HCT116 (cell line): Measurements from ENCODE around the gene SLC6A8. TPM values are rescaled to one million over a fixed set of nuclear protein-coding genes. Genes with fewer than 3 reads are reported as not detected.

Source experiments
- ATAC-seq: fragments of 200-7000 bp; cut with Tn5 transposase; 2 replicates; pipeline ENCODE4 v1.9.1; 2020; ENCODE audit warnings: mild to moderate bottlenecking, moderate library complexity
- BruUV-seq: library from RNA; stranded (reverse); fragments of 400-500 nt; replicated peaks from 2 replicates; lab custom pipeline; 2021; lab: Mats Ljungman, UMichigan
- CTCF ChIA-PET: fragments of 300-600 bp; sonication (Branson Sonifier 250); formaldehyde crosslinking; loops from one replicate; lab custom pipeline; 2021; ENCODE audit warnings: antibody characterized with exemption; lab: Charles Lee
- POLR2A ChIA-PET: fragments of 300-600, 350-600 bp; sonication (Branson Sonifier 250); formaldehyde crosslinking; loops from one replicate; lab custom pipeline; 2021; ENCODE audit warnings: antibody characterized with exemption; lab: Charles Lee
- RAD21 ChIA-PET, 2 experiments: fragments of 300-600 bp; sonication (Branson Sonifier 250); formaldehyde crosslinking; loops; one replicate each; lab custom pipeline; 2023; ENCODE audit warnings: low total read pairs in 2 of 2; ENCODE audit not compliant: uncharacterized antibody in 2 of 2, unreplicated experiment in 2 of 2, low non-redundant PET in 1 of 2; lab: Charles Lee
- DNase-seq: peaks from one replicate; pipeline ENCODE4 v3.0.0-alpha.2; 2010; ENCODE audit warnings: low read depth, low spot score
- H2AFZ ChIP-seq: fragments of 200-600 bp; shearing (Covaris generic), sonication (generic); 2 replicates; pipeline ENCODE4 v1.6.1; 2017; ENCODE audit warnings: low read depth, mixed run types, mixed read lengths, antibody characterized with exemption, low read length; ENCODE audit not compliant: poor library complexity, severe bottlenecking
- H3K27ac ChIP-seq: 2 replicates; pipeline ENCODE4 v1.5.1; 2012; ENCODE audit warnings: low read depth, low read length
- H3K27me3 ChIP-seq: fragments of 200-600 bp; sonication (generic); 2 replicates; pipeline ENCODE4 v1.6.1; 2016; ENCODE audit warnings: mixed run types, low read length, mixed read lengths; ENCODE audit not compliant: insufficient read depth
- H3K36me3 ChIP-seq, 2 experiments: fragments of 200-500 bp in 1 of 2; fragments of 200-600 bp in 1 of 2; sonication (Bioruptor generic) in 1 of 2; sonication (generic) in 1 of 2; 2 replicates each; pipeline versions ENCODE4 v1.5.1 to v1.6.1; 2014 to 2016; ENCODE audit warnings: low read length in 2 of 2, inconsistent platforms in 1 of 2, mixed read lengths in 1 of 2, mixed run types in 1 of 2; ENCODE audit not compliant: insufficient read depth in 2 of 2, control insufficient read depth in 1 of 2
- H3K4me1 ChIP-seq, 2 experiments: fragments of 200-600 bp in 1 of 2; sonication (generic) in 1 of 2; 2 replicates each; pipeline versions ENCODE4 v1.5.1 to v1.6.1; 2012 to 2017; ENCODE audit warnings: low read length in 2 of 2, inconsistent platforms in 1 of 2, mild to moderate bottlenecking in 1 of 2, mixed read lengths in 1 of 2, mixed run types in 1 of 2, moderate library complexity in 1 of 2; ENCODE audit not compliant: insufficient read depth in 2 of 2, control insufficient read depth in 1 of 2
- H3K4me2 ChIP-seq: fragments of 200-600 bp; sonication (generic); 2 replicates; pipeline ENCODE4 v1.6.1; 2017; ENCODE audit warnings: mixed run types, low read length, mixed read lengths
- H3K4me3 ChIP-seq, 2 experiments: fragments of 200-600 bp in 1 of 2; sonication (generic) in 1 of 2; replicated peaks in 1 of 2; 2 replicates each; pipeline ENCODE4 v1.5.1; 2011 to 2016; ENCODE audit warnings: low read length in 2 of 2, control low read depth in 1 of 2, low read depth in 1 of 2, mild to moderate bottlenecking in 1 of 2, mixed read lengths in 1 of 2, mixed run types in 1 of 2
- H3K79me2 ChIP-seq: fragments of 200-600 bp; sonication (generic); 2 replicates; pipeline ENCODE4 v1.6.1; 2017; ENCODE audit warnings: mild to moderate bottlenecking, mixed run types, low read length, moderate library complexity, mixed read lengths; ENCODE audit not compliant: insufficient read depth
- H3K9ac ChIP-seq: fragments of 200-600 bp; sonication (generic); 2 replicates; pipeline ENCODE4 v1.6.1; 2016; ENCODE audit warnings: low read length, mixed read lengths
- H3K9me2 ChIP-seq: fragments of 200-600 bp; sonication (generic), shearing (Covaris generic); 2 replicates; pipeline ENCODE4 v1.6.1; 2017; ENCODE audit warnings: mixed run types, mild to moderate bottlenecking, moderate library complexity; ENCODE audit not compliant: insufficient read depth
- H3K9me3 ChIP-seq, 2 experiments: fragments of 200-500 bp in 1 of 2; fragments of 200-600 bp in 1 of 2; sonication (Bioruptor generic) in 1 of 2; sonication (generic) in 1 of 2; 2 replicates each; pipeline ENCODE4 v1.6.1; 2014 to 2017; ENCODE audit warnings: low read length in 2 of 2, mixed read lengths in 2 of 2, inconsistent platforms in 1 of 2, low read depth in 1 of 2, mild to moderate bottlenecking in 1 of 2, mixed run types in 1 of 2, moderate library complexity in 1 of 2; ENCODE audit not compliant: control insufficient read depth in 1 of 2, insufficient read depth in 1 of 2
- H4K20me1 ChIP-seq: fragments of 200-600 bp; sonication (generic), shearing (Covaris generic); 2 replicates; pipeline ENCODE4 v1.6.1; 2017; ENCODE audit warnings: mixed run types, mild to moderate bottlenecking, moderate library complexity; ENCODE audit not compliant: insufficient read depth
- CBX3 ChIP-seq: IDR thresholded peaks from 2 replicates; pipeline ENCODE4 v1.6.1; 2012; ENCODE audit warnings: low read depth
- ELF1 ChIP-seq: IDR thresholded peaks from 2 replicates; pipeline ENCODE4 v1.6.1; 2012; ENCODE audit warnings: low read depth, borderline replicate concordance
- EZH2 ChIP-seq: fragments of 200-600 bp; sonication (generic); IDR thresholded peaks from 2 replicates; pipeline ENCODE4 v1.6.1; 2017; ENCODE audit warnings: antibody characterized with exemption, mixed run types
- EZH2phosphoT487 ChIP-seq: fragments of 200-600 bp; IDR thresholded peaks from 2 replicates; pipeline ENCODE4 v1.6.1; 2018; ENCODE audit warnings: antibody characterized with exemption, borderline replicate concordance
- JUND ChIP-seq: IDR thresholded peaks from 2 replicates; pipeline ENCODE4 v1.6.1; 2012
- POLR2A ChIP-seq: IDR thresholded peaks from 2 replicates; pipeline ENCODE4 v1.7.0; 2011; ENCODE audit warnings: borderline replicate concordance; ENCODE audit not compliant: insufficient read depth, insufficient read length; ENCODE audit errors: extremely low read depth
- RAD21 ChIP-seq: IDR thresholded peaks from 2 replicates; pipeline ENCODE4 v1.6.1; 2012; ENCODE audit warnings: low read depth, mild to moderate bottlenecking
- SIN3A ChIP-seq: IDR thresholded peaks from 2 replicates; pipeline ENCODE4 v1.6.1; 2012; ENCODE audit warnings: low read depth
- SRF ChIP-seq: IDR thresholded peaks from 2 replicates; pipeline ENCODE4 v1.6.1; 2012; ENCODE audit warnings: low read depth
- TCF7L2 ChIP-seq: IDR thresholded peaks from 2 replicates; pipeline ENCODE4 v1.7.0; 2011; ENCODE audit warnings: borderline replicate concordance, inconsistent platforms; ENCODE audit not compliant: insufficient read depth, insufficient read length; ENCODE audit errors: extremely low read depth
- ZBTB33 ChIP-seq: IDR thresholded peaks from 2 replicates; pipeline ENCODE4 v1.6.1; 2011; ENCODE audit warnings: mild to moderate bottlenecking, low read length, moderate library complexity; ENCODE audit not compliant: insufficient replicate concordance; ENCODE audit errors: extremely low read depth
- ZFX ChIP-seq: fragments of 450-650 bp; IDR thresholded peaks from 2 replicates; pipeline ENCODE4 v1.6.1; 2017
- intact Hi-C: fragments of 100-400 bp; cut with micrococcal nuclease; formaldehyde crosslinking; loops from 2 replicates; pipeline ENCODE4 v1.10.0; 2022
- total RNA-seq: library from RNA; stranded (reverse); gene quantifications from one replicate; pipeline ENCODE4 v1.2.1, GENCODE V29; 2021; ENCODE audit not compliant: unreplicated experiment

SLC6A8 gene
- total RNA-seq, 1 experiment from 2014 or later = 101 TPM

GRCh38 chrX:153731117-153731844, 43.6 kb downstream of the SLC6A8 start:
- DNase-seq (no peak), ATAC-seq (no peak)
- no peaks in the 10 kb centered on the region for H3K27me3 ChIP-seq
- H3K4me1 ChIP-seq = peaks cover 18 to 28% of the 10 kb centered on the region in 2 experiments
- no peaks in the 10 kb centered on the region for H3K9me2 ChIP-seq
- BruUV-seq = no TSS peak
- no peak overlapping the region for H2AFZ ChIP-seq
- RAD21 ChIA-PET = no interaction called here
- H3K36me3 ChIP-seq = no peaks in the 10 kb centered on the region
- no peak overlapping the region for H3K27ac ChIP-seq
- CTCF ChIA-PET = no interaction called here
- no peak overlapping the region for H3K4me3 ChIP-seq
- H3K79me2 ChIP-seq = no peaks in the 10 kb centered on the region
- H3K4me2 ChIP-seq = no peak overlapping the region
- no peaks in the 10 kb centered on the region for H4K20me1 ChIP-seq
- POLR2A ChIA-PET = no interaction called here
- no peaks in the 10 kb centered on the region for H3K9me3 ChIP-seq
- intact Hi-C loops = no loop called here
- TF ChIP-seq ZBTB33 (no peak), ELF1 (no peak), ZFX (no peak), TCF7L2 (no peak), CBX3 (no peak), RAD21 (no peak), JUND (no peak), EZH2phosphoT487 (no peak), POLR2A (no peak), EZH2 (no peak), SIN3A (no peak), SRF (no peak)
- H3K9ac ChIP-seq = no peak overlapping the region
